WTC11 (cell line): Measurements from ENCODE around the gene DDX51. TPM values are rescaled to one million over a fixed set of nuclear protein-coding genes. Genes with fewer than 3 reads are reported as not detected.

ENCODE experiments used
- ATAC-seq: fragments of 200-7000 bp; cut with Tn5 transposase; 2 replicates; pipeline ENCODE4 v1.10.0; 2021; ENCODE audit warnings: mild to moderate bottlenecking, moderate library complexity
- CTCF ChIA-PET: fragments of 300-600 bp; sonication (Branson Sonifier 250); formaldehyde crosslinking; loops from one replicate; lab custom pipeline; 2021; ENCODE audit warnings: antibody characterized with exemption; lab: Charles Lee
- POLR2A ChIA-PET: fragments of 350-600 bp; sonication (Branson Sonifier 250); formaldehyde crosslinking; loops from one replicate; lab custom pipeline; 2021; ENCODE audit warnings: antibody characterized with exemption; lab: Charles Lee
- DNase-seq: peaks from one replicate; pipeline ENCODE4 v3.0.0; 2021; ENCODE audit warnings: low spot score
- H3K27ac Mint-ChIP-seq: 2 replicates; pipeline ENCODE4 v1.8.0; 2021; ENCODE audit warnings: mixed read lengths
- H3K27me3 Mint-ChIP-seq: 2 replicates; pipeline ENCODE4 v1.8.0; 2021; ENCODE audit warnings: low read depth, mild to moderate bottlenecking, moderate library complexity, mixed read lengths
- H3K36me3 Mint-ChIP-seq: 2 replicates; pipeline ENCODE4 v1.8.0; 2021; ENCODE audit warnings: mixed read lengths
- H3K4me1 Mint-ChIP-seq: 2 replicates; pipeline ENCODE4 v1.8.0; 2022; ENCODE audit warnings: mixed read lengths
- H3K4me3 Mint-ChIP-seq: 2 replicates; pipeline ENCODE4 v1.8.0; 2021; ENCODE audit warnings: mild to moderate bottlenecking, moderate library complexity, mixed read lengths
- H3K9me3 Mint-ChIP-seq: 2 replicates; pipeline ENCODE4 v1.8.0; 2021; ENCODE audit warnings: mixed read lengths
- ESRRA ChIP-seq: sonication (generic); formaldehyde crosslinking; IDR thresholded peaks from 2 replicates; pipeline ENCODE4 v1.8.1; 2022; ENCODE audit warnings: mild to moderate bottlenecking, missing genetic modification reagents, borderline replicate concordance
- ETV6 ChIP-seq: sonication (generic); formaldehyde crosslinking; IDR thresholded peaks from 2 replicates; pipeline ENCODE4 v1.8.1; 2022; ENCODE audit warnings: mild to moderate bottlenecking, missing genetic modification reagents
- GABPB1 ChIP-seq: sonication (generic); formaldehyde crosslinking; IDR thresholded peaks from 2 replicates; pipeline ENCODE4 v1.8.1; 2023; ENCODE audit warnings: mild to moderate bottlenecking, missing genetic modification reagents
- MXD4 ChIP-seq: fragments of 250-450 bp; sonication (Bioruptor Pico); IDR thresholded peaks from 2 replicates; pipeline ENCODE4 v1.8.0; 2021; ENCODE audit warnings: mild to moderate bottlenecking, moderate library complexity, borderline replicate concordance
- MYBL2 ChIP-seq: sonication (generic); formaldehyde crosslinking; IDR thresholded peaks from 2 replicates; pipeline ENCODE4 v1.8.1; 2023; ENCODE audit warnings: mild to moderate bottlenecking, moderate library complexity, missing genetic modification reagents
- NR1H2 ChIP-seq: sonication (generic); formaldehyde crosslinking; IDR thresholded peaks from 2 replicates; pipeline ENCODE4 v1.9.0; 2021; ENCODE audit warnings: mild to moderate bottlenecking, moderate library complexity, missing genetic modification reagents
- NR2C2 ChIP-seq: sonication (generic); formaldehyde crosslinking; IDR thresholded peaks from 2 replicates; pipeline ENCODE4 v1.8.0; 2022; ENCODE audit warnings: mild to moderate bottlenecking, missing genetic modification reagents
- RORB ChIP-seq: fragments of 250-450 bp; sonication (Bioruptor Pico); IDR thresholded peaks from 2 replicates; pipeline ENCODE4 v1.9.0; 2021; ENCODE audit warnings: mild to moderate bottlenecking
- SMAD4 ChIP-seq: sonication (generic); formaldehyde crosslinking; IDR thresholded peaks from 2 replicates; pipeline ENCODE4 v1.8.0; 2022; ENCODE audit warnings: mild to moderate bottlenecking, missing genetic modification reagents
- ZNF219 ChIP-seq: sonication (generic); formaldehyde crosslinking; IDR thresholded peaks from 2 replicates; pipeline ENCODE4 v1.8.0; 2023; ENCODE audit warnings: missing genetic modification reagents, mild to moderate bottlenecking, borderline replicate concordance
- ZNF232 ChIP-seq: sonication (generic); formaldehyde crosslinking; IDR thresholded peaks from 2 replicates; pipeline ENCODE4 v1.8.0; 2022; ENCODE audit warnings: mild to moderate bottlenecking, missing genetic modification reagents
- ZNF263 ChIP-seq: sonication (generic); formaldehyde crosslinking; IDR thresholded peaks from 2 replicates; pipeline ENCODE4 v1.8.1; 2022; ENCODE audit warnings: low read depth, mild to moderate bottlenecking, moderate library complexity, missing genetic modification reagents
- ZNF317 ChIP-seq: sonication (generic); formaldehyde crosslinking; IDR thresholded peaks from 2 replicates; pipeline ENCODE4 v1.8.1; 2023; ENCODE audit warnings: low read depth, mild to moderate bottlenecking, moderate library complexity, missing genetic modification reagents, borderline replicate concordance
- total RNA-seq: library from RNA; stranded (reverse); gene quantifications from 3 replicates; pipeline ENCODE4 v1.2.3, GENCODE V29; 2021
- TF ChIP-seq, protein P1 (sequence below): sonication (generic); formaldehyde crosslinking; IDR thresholded peaks from 2 replicates; pipeline ENCODE4 v1.8.1; 2022; ENCODE audit warnings: mild to moderate bottlenecking, moderate library complexity, missing genetic modification reagents
- TF ChIP-seq, protein P2 (sequence below): sonication (generic); formaldehyde crosslinking; IDR thresholded peaks from 2 replicates; pipeline ENCODE4 v1.8.1; 2022; ENCODE audit warnings: mild to moderate bottlenecking, missing genetic modification reagents, moderate library complexity, borderline replicate concordance
- TF ChIP-seq, protein P3 (sequence below): fragments of 250-450 bp; sonication (Bioruptor Pico); IDR thresholded peaks from 2 replicates; pipeline ENCODE4 v1.9.0; 2021; ENCODE audit warnings: mild to moderate bottlenecking
- TF ChIP-seq, protein P4 (sequence below): fragments of 250-450 bp; sonication (Bioruptor Pico); IDR thresholded peaks from 2 replicates; pipeline ENCODE4 v2.1.2; 2022; ENCODE audit warnings: mild to moderate bottlenecking, moderate library complexity
- TF ChIP-seq, protein P5 (sequence below): sonication (generic); formaldehyde crosslinking; IDR thresholded peaks from 2 replicates; pipeline ENCODE4 v1.8.1; 2023; ENCODE audit warnings: mild to moderate bottlenecking, missing genetic modification reagents, moderate library complexity
- TF ChIP-seq, protein P6 (sequence below): sonication (generic); formaldehyde crosslinking; IDR thresholded peaks from 2 replicates; pipeline ENCODE4 v1.8.1; 2023; ENCODE audit warnings: mild to moderate bottlenecking, missing genetic modification reagents, moderate library complexity
- TF ChIP-seq, protein P7 (sequence below): sonication (generic); formaldehyde crosslinking; IDR thresholded peaks from 2 replicates; pipeline ENCODE4 v1.8.1; 2022; ENCODE audit warnings: low read depth, missing genetic modification reagents, borderline replicate concordance
- TF ChIP-seq, protein P8 (sequence below): sonication (generic); formaldehyde crosslinking; IDR thresholded peaks from 2 replicates; pipeline ENCODE4 v1.8.1; 2023; ENCODE audit warnings: mild to moderate bottlenecking, missing genetic modification reagents
- TF ChIP-seq, protein P9 (sequence below): sonication (generic); formaldehyde crosslinking; IDR thresholded peaks from 2 replicates; pipeline ENCODE4 v1.8.0; 2022; ENCODE audit warnings: mild to moderate bottlenecking, missing genetic modification reagents

DDX51 gene
- total RNA-seq, 1 experiment from 2014 or later: 32.7 TPM

DNA sequence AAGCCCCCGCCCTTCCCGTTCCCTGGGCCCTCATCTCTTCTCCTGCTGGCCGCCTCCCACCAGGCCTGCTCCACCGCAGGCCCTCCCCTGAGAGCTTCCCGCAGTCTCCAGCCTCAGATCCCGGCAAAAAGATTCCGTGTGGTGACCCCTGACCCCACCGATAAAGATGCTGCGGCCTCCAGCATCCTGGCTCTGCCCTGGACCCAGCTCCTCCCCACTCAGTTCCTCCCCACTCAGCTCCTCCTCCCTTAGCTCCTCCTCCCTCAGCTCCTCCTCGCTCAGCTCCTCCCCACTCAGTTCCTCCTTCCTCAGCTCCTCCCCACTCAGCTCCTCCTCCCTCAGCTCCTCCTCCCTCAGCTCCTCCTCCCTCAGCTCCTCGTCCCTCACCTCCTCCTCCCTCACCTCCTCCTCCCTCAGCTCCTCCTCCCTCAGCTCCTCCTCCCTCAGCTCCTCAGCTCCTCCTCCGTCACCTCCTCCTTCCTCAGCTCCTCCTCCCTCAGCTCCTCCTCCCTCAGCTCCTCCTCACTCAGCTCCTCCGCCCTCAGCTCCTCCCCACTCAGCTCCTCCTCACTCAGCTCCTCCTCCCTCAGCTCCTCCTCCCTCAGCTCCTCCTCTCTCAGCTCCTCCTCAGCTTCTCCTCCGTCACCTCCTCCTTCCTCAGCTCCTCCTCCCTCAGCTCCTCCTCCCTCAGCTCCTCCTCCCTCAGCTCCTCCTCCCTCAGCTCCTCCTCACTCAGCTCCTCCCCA, 17.1 kb upstream of the DDX51 start:
- DNase-seq (no peak), ATAC-seq (no peak; the same call in 1 of the 2 replicates)
- ChIA-PET CTCF (interaction anchor here (0.6 to 3.4 kb wide), 10 partner anchors 8 to 400 kb away, joined by 3 to 32 read pairs (median 4); no protein-coding TSS in a partner anchor), POLR2A (no interaction called here)
- peak; percentile 84 for TF ChIP-seq ZNF263
- TF ChIP-seq, protein P1, sequence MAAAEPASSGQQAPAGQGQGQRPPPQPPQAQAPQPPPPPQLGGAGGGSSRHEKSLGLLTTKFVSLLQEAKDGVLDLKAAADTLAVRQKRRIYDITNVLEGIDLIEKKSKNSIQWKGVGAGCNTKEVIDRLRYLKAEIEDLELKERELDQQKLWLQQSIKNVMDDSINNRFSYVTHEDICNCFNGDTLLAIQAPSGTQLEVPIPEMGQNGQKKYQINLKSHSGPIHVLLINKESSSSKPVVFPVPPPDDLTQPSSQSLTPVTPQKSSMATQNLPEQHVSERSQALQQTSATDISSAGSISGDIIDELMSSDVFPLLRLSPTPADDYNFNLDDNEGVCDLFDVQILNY (CRISPR knock-in tag): no peak
- Mint-ChIP-seq H3K9me3 (peaks cover 6% of the 10 kb centered on the region), H3K4me1 (no peaks in the 10 kb centered on the region), H3K27ac (no peak overlapping the region), H3K4me3 (no peak overlapping the region), H3K27me3 (peaks cover 12% of the 10 kb centered on the region), H3K36me3 (no peaks in the 10 kb centered on the region)

DNA sequence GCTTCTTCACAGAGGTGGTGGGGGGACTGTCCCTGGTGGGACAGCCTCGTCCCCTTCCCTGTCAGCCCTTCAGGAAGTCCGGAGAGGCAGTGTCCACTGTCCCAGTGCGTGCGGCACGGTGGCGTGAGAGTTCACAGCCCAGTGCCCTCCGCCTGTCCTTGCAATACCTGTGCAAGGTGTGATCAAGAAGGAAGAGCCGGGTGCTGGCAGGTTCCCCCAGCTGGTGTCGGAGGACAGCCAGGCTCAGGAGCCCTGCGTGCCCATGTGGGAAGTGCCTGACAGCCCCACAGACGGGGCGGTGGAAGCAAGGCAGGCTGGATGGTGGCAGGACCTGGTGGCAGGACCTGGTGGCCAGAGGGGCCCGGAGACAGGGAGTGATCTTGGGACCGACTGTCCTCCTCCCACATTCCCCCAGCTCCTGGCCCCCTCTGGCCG, 16.5 kb upstream of the DDX51 start:
- CTCF ChIA-PET: interaction anchor here (0.7 to 3.4 kb wide), 5 partner anchors 50 to 400 kb away, joined by 3 to 32 read pairs (median 6); no protein-coding TSS in a partner anchor
- H3K36me3 Mint-ChIP-seq: no peaks in the 10 kb centered on the region
- ATAC-seq: no peak

DNA sequence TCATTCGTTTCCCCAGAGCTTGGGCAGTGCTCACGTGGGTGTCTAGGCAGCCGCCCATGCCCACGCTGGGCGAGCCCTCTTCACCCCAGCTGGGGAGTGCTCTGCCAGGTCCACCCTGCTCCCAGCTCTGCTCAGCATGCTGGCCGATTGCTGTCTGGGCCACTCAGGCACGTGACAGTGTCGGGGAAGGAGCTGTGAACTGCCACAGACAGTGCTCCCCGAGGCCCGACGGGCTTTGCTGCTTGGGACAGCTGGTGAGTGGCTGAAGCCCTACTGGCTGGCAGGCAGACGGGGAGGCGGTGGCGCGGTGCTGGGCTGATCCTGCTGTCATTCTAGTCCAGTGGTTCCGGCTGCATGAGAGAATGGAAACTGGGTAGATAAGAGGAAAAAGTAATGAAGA, 15.9 kb upstream of the DDX51 start:
- H3K36me3 Mint-ChIP-seq: no peaks in the 10 kb centered on the region
- ATAC-seq (no peak), DNase-seq (peak; percentile 8)
- CTCF ChIA-PET: interaction anchor here (2.5 kb wide), 1 partner anchor 401 kb away, joined by 6 read pairs; no protein-coding TSS in a partner anchor
- POLR2A ChIA-PET: no interaction called here
- no peaks in the 10 kb centered on the region for H3K9me3 Mint-ChIP-seq
- H3K4me1 Mint-ChIP-seq: no peaks in the 10 kb centered on the region
- H3K27ac Mint-ChIP-seq: no peak overlapping the region
- peaks cover 12% of the 10 kb centered on the region for H3K27me3 Mint-ChIP-seq
- no peak overlapping the region for H3K4me3 Mint-ChIP-seq
- TF ChIP-seq GABPB1: no peak
- TF ChIP-seq, protein P2, sequence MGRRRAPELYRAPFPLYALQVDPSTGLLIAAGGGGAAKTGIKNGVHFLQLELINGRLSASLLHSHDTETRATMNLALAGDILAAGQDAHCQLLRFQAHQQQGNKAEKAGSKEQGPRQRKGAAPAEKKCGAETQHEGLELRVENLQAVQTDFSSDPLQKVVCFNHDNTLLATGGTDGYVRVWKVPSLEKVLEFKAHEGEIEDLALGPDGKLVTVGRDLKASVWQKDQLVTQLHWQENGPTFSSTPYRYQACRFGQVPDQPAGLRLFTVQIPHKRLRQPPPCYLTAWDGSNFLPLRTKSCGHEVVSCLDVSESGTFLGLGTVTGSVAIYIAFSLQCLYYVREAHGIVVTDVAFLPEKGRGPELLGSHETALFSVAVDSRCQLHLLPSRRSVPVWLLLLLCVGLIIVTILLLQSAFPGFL (CRISPR knock-in tag): no peak
- no peak for TF ChIP-seq NR2C2
- no peak for TF ChIP-seq RORB (CRISPR knock-in tag)
- no peak for TF ChIP-seq ESRRA (CRISPR knock-in tag)
- TF ChIP-seq, protein P3, sequence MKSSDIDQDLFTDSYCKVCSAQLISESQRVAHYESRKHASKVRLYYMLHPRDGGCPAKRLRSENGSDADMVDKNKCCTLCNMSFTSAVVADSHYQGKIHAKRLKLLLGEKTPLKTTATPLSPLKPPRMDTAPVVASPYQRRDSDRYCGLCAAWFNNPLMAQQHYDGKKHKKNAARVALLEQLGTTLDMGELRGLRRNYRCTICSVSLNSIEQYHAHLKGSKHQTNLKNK (CRISPR knock-in tag): no peak
- TF ChIP-seq, protein P4, sequence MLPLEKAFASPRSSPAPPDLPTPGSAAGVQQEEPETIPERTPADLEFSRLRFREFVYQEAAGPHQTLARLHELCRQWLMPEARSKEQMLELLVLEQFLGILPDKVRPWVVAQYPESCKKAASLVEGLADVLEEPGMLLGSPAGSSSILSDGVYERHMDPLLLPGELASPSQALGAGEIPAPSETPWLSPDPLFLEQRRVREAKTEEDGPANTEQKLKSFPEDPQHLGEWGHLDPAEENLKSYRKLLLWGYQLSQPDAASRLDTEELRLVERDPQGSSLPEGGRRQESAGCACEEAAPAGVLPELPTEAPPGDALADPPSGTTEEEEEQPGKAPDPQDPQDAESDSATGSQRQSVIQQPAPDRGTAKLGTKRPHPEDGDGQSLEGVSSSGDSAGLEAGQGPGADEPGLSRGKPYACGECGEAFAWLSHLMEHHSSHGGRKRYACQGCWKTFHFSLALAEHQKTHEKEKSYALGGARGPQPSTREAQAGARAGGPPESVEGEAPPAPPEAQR (CRISPR knock-in tag): no peak
- TF ChIP-seq, protein P5, sequence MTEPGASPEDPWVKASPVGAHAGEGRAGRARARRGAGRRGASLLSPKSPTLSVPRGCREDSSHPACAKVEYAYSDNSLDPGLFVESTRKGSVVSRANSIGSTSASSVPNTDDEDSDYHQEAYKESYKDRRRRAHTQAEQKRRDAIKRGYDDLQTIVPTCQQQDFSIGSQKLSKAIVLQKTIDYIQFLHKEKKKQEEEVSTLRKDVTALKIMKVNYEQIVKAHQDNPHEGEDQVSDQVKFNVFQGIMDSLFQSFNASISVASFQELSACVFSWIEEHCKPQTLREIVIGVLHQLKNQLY: no peak

More for the DNA sequence above, 16.5 kb upstream of the DDX51 start:
- TF ChIP-seq, protein P6, sequence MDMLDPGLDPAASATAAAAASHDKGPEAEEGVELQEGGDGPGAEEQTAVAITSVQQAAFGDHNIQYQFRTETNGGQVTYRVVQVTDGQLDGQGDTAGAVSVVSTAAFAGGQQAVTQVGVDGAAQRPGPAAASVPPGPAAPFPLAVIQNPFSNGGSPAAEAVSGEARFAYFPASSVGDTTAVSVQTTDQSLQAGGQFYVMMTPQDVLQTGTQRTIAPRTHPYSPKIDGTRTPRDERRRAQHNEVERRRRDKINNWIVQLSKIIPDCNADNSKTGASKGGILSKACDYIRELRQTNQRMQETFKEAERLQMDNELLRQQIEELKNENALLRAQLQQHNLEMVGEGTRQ: no peak
- TF ChIP-seq MYBL2 (CRISPR knock-in tag): no peak
- TF ChIP-seq, protein P7, sequence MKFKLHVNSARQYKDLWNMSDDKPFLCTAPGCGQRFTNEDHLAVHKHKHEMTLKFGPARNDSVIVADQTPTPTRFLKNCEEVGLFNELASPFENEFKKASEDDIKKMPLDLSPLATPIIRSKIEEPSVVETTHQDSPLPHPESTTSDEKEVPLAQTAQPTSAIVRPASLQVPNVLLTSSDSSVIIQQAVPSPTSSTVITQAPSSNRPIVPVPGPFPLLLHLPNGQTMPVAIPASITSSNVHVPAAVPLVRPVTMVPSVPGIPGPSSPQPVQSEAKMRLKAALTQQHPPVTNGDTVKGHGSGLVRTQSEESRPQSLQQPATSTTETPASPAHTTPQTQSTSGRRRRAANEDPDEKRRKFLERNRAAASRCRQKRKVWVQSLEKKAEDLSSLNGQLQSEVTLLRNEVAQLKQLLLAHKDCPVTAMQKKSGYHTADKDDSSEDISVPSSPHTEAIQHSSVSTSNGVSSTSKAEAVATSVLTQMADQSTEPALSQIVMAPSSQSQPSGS (CRISPR knock-in tag): no peak
- TF ChIP-seq, protein P2 (CRISPR knock-in tag): no peak
- no peak for TF ChIP-seq ZNF219
- no peak for TF ChIP-seq ZNF232 (CRISPR knock-in tag)
- TF ChIP-seq, protein P8, sequence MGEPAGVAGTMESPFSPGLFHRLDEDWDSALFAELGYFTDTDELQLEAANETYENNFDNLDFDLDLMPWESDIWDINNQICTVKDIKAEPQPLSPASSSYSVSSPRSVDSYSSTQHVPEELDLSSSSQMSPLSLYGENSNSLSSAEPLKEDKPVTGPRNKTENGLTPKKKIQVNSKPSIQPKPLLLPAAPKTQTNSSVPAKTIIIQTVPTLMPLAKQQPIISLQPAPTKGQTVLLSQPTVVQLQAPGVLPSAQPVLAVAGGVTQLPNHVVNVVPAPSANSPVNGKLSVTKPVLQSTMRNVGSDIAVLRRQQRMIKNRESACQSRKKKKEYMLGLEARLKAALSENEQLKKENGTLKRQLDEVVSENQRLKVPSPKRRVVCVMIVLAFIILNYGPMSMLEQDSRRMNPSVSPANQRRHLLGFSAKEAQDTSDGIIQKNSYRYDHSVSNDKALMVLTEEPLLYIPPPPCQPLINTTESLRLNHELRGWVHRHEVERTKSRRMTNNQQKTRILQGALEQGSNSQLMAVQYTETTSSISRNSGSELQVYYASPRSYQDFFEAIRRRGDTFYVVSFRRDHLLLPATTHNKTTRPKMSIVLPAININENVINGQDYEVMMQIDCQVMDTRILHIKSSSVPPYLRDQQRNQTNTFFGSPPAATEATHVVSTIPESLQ (CRISPR knock-in tag): no peak
- no peak for TF ChIP-seq MXD4 (CRISPR knock-in tag)
- no peak for TF ChIP-seq NR1H2 (CRISPR knock-in tag)
- TF ChIP-seq ETV6 (CRISPR knock-in tag): no peak
- TF ChIP-seq ZNF317 (CRISPR knock-in tag): no peak
- no peak for TF ChIP-seq SMAD4 (CRISPR knock-in tag)
- TF ChIP-seq, protein P9, sequence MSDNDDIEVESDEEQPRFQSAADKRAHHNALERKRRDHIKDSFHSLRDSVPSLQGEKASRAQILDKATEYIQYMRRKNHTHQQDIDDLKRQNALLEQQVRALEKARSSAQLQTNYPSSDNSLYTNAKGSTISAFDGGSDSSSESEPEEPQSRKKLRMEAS (CRISPR knock-in tag): no peak
- H3K4me3 Mint-ChIP-seq: no peak overlapping the region
- peaks cover 12% of the 10 kb centered on the region for H3K27me3 Mint-ChIP-seq
- H3K4me1 Mint-ChIP-seq: no peaks in the 10 kb centered on the region
- DNase-seq: no peak
- POLR2A ChIA-PET: no interaction called here
- H3K9me3 Mint-ChIP-seq: no peaks in the 10 kb centered on the region
- no peak overlapping the region for H3K27ac Mint-ChIP-seq
